H9 (cell line): ENCODE measurements around the gene CD226. TPM values are rescaled to one million over a fixed set of nuclear protein-coding genes. Genes with fewer than 3 reads are reported as not detected.

Experiments used
- DNase-seq: peaks from one replicate; pipeline ENCODE4 v3.0.0-alpha.2; 2017
- H2AFZ ChIP-seq: one replicate; pipeline ENCODE4 v1.6.1; 2013; ENCODE audit warnings: mild to moderate bottlenecking, low read length, control low read depth, moderate library complexity
- H2AK5ac ChIP-seq: 2 replicates; pipeline ENCODE4 v1.6.1; 2013; ENCODE audit warnings: low read length, control low read depth, mixed read lengths; ENCODE audit not compliant: insufficient read length
- H2BK120ac ChIP-seq: one replicate; pipeline ENCODE4 v1.6.1; 2013; ENCODE audit warnings: low read depth, mild to moderate bottlenecking, low read length, control low read depth, inconsistent platforms; ENCODE audit not compliant: poor library complexity, severe bottlenecking
- H2BK12ac ChIP-seq: 2 replicates; pipeline ENCODE4 v1.6.1; 2013; ENCODE audit warnings: low read length, control low read depth, mixed read lengths, low read depth; ENCODE audit not compliant: insufficient read length
- H2BK15ac ChIP-seq: 2 replicates; pipeline ENCODE4 v1.6.1; 2013; ENCODE audit warnings: low read depth, low read length, control low read depth
- H2BK20ac ChIP-seq: one replicate; pipeline ENCODE4 v1.6.1; 2013; ENCODE audit warnings: low read depth, mild to moderate bottlenecking, low read length, control low read depth, inconsistent platforms; ENCODE audit not compliant: poor library complexity, severe bottlenecking
- H2BK5ac ChIP-seq: 2 replicates; pipeline ENCODE4 v1.6.1; 2013; ENCODE audit warnings: low read length, control low read depth, mixed read lengths; ENCODE audit not compliant: insufficient read length
- H3K14ac ChIP-seq: 2 replicates; pipeline ENCODE4 v1.6.1; 2013; ENCODE audit warnings: low read length, control low read depth; ENCODE audit not compliant: insufficient read depth
- H3K18ac ChIP-seq: 2 replicates; pipeline ENCODE4 v1.6.1; 2013; ENCODE audit warnings: low read depth, mild to moderate bottlenecking, mixed read lengths, low read length, control low read depth; ENCODE audit not compliant: insufficient read length
- H3K23ac ChIP-seq: 2 replicates; pipeline ENCODE4 v1.6.1; 2013; ENCODE audit warnings: low read length, control low read depth, mixed read lengths, low read depth; ENCODE audit not compliant: insufficient read length
- H3K23me2 ChIP-seq: 2 replicates; pipeline ENCODE4 v1.6.1; 2013; ENCODE audit warnings: low read depth, mild to moderate bottlenecking, mixed read lengths, low read length, control low read depth; ENCODE audit not compliant: insufficient read length, poor library complexity, severe bottlenecking
- H3K27ac ChIP-seq: 2 replicates; pipeline ENCODE4 v1.5.1; 2013; ENCODE audit warnings: low read length, control low read depth, mixed read lengths, low read depth; ENCODE audit not compliant: insufficient read length
- H3K27me3 ChIP-seq: 2 replicates; pipeline ENCODE4 v1.6.1; 2013; ENCODE audit warnings: low read length, control low read depth, inconsistent platforms; ENCODE audit not compliant: insufficient read depth
- H3K4ac ChIP-seq: 2 replicates; pipeline ENCODE4 v1.6.1; 2013; ENCODE audit warnings: low read depth, mild to moderate bottlenecking, control low read depth, inconsistent platforms, low read length, moderate library complexity
- H3K4me1 ChIP-seq: 2 replicates; pipeline ENCODE4 v1.6.1; 2013; ENCODE audit warnings: low read length, control low read depth, inconsistent platforms; ENCODE audit not compliant: insufficient read depth
- H3K4me2 ChIP-seq: 2 replicates; pipeline ENCODE4 v1.6.1; 2013; ENCODE audit warnings: low read length, control low read depth, mixed read lengths; ENCODE audit not compliant: insufficient read length, insufficient read depth
- H3K56ac ChIP-seq: 2 replicates; pipeline ENCODE4 v1.6.1; 2013; ENCODE audit warnings: low read depth, mild to moderate bottlenecking, mixed read lengths, low read length, control low read depth; ENCODE audit not compliant: insufficient read length
- H3K79me1 ChIP-seq: 2 replicates; pipeline ENCODE4 v1.6.1; 2013; ENCODE audit warnings: low read depth, mild to moderate bottlenecking, moderate library complexity, low read length, control low read depth, inconsistent platforms; ENCODE audit not compliant: insufficient read depth, poor library complexity, severe bottlenecking
- H3K79me2 ChIP-seq: 2 replicates; pipeline ENCODE4 v1.6.1; 2013; ENCODE audit warnings: low read length, control low read depth, inconsistent platforms; ENCODE audit not compliant: insufficient read depth
- H3K9ac ChIP-seq: 2 replicates; pipeline ENCODE4 v1.6.1; 2013; ENCODE audit warnings: low read length, control low read depth, mixed read lengths; ENCODE audit not compliant: insufficient read length; ENCODE audit errors: extremely low read depth
- H3K9me3 ChIP-seq: one replicate; pipeline ENCODE4 v1.6.1; 2013; ENCODE audit warnings: low read depth, low read length, inconsistent platforms; ENCODE audit not compliant: control insufficient read depth
- H3T11ph ChIP-seq: one replicate; pipeline ENCODE4 v1.6.1; 2013; ENCODE audit warnings: mild to moderate bottlenecking, low read length, control low read depth, inconsistent platforms
- H4K20me1 ChIP-seq: one replicate; pipeline ENCODE4 v1.6.1; 2013; ENCODE audit not compliant: control insufficient read depth, insufficient read length, insufficient read depth
- H4K5ac ChIP-seq: 2 replicates; pipeline ENCODE4 v1.6.1; 2013; ENCODE audit warnings: low read depth, mild to moderate bottlenecking, mixed read lengths, low read length, control low read depth; ENCODE audit not compliant: insufficient read length
- H4K8ac ChIP-seq: replicated peaks from 2 replicates; pipeline ENCODE4 v1.6.1; 2013; ENCODE audit warnings: low read length, control low read depth, mixed read lengths, low read depth; ENCODE audit not compliant: insufficient read length
- H4K91ac ChIP-seq: 2 replicates; pipeline ENCODE4 v1.6.1; 2013; ENCODE audit warnings: low read depth, mild to moderate bottlenecking, moderate library complexity, mixed read lengths, low read length, control low read depth; ENCODE audit not compliant: insufficient read length
- H3K27ac Mint-ChIP-seq, 3 experiments: 2 replicates in 2 of 3; 3 replicates in 1 of 3; pipeline ENCODE4 v1.8.0; 2020 to 2021; ENCODE audit warnings: mixed read lengths in 3 of 3, mild to moderate bottlenecking in 1 of 3, moderate library complexity in 1 of 3
- H3K27me3 Mint-ChIP-seq: 2 replicates; pipeline ENCODE4 v1.8.0; 2021; ENCODE audit warnings: low read depth, mild to moderate bottlenecking, moderate library complexity, mixed read lengths
- H3K36me3 Mint-ChIP-seq, 3 experiments: 2 replicates in 2 of 3; 3 replicates in 1 of 3; pipeline ENCODE4 v1.8.0; 2020 to 2021; ENCODE audit warnings: low read depth in 3 of 3, mixed read lengths in 3 of 3; ENCODE audit not compliant: insufficient read depth in 1 of 3
- H3K4me1 Mint-ChIP-seq, 2 experiments: 2 replicates each; pipeline ENCODE4 v1.8.0; 2020; ENCODE audit warnings: mixed read lengths in 2 of 2
- H3K4me3 Mint-ChIP-seq, 2 experiments: 2 replicates in 1 of 2; 3 replicates in 1 of 2; pipeline ENCODE4 v1.8.0; 2020 to 2021; ENCODE audit warnings: mild to moderate bottlenecking in 2 of 2, mixed read lengths in 2 of 2, moderate library complexity in 1 of 2
- H3K9me3 Mint-ChIP-seq, 2 experiments: 2 replicates in 1 of 2; 3 replicates in 1 of 2; pipeline ENCODE4 v1.8.0; 2020; ENCODE audit warnings: mild to moderate bottlenecking in 2 of 2, mixed read lengths in 2 of 2, moderate library complexity in 1 of 2
- WGBS: extraction: QIAGEN DNeasy Blood & Tissue Kit; methylation state at CpG from one replicate; pipeline ENCODE4 v1.1.7; 2013; ENCODE audit warnings: missing lambda C conversion rate, low lambda C conversion rate, mixed read lengths; ENCODE audit not compliant: insufficient read length; ENCODE audit errors: extremely low coverage; 5-methylcytosine and 5-hydroxymethylcytosine counted together
- total RNA-seq: library from RNA; stranded (reverse); gene quantifications from 2 replicates; pipeline ENCODE4 v1.2.1, GENCODE V29; 2021
- TF ChIP-seq, protein P1 (sequence below): fragments of 200-600 bp; sonication (generic); conservative IDR thresholded peaks from 3 replicates; pipeline ENCODE4 v1.8.0; 2021; ENCODE audit warnings: antibody characterized with exemption, mild to moderate bottlenecking

CD226 gene
- total RNA-seq, 1 experiment from 2014 or later = not detected

DNA sequence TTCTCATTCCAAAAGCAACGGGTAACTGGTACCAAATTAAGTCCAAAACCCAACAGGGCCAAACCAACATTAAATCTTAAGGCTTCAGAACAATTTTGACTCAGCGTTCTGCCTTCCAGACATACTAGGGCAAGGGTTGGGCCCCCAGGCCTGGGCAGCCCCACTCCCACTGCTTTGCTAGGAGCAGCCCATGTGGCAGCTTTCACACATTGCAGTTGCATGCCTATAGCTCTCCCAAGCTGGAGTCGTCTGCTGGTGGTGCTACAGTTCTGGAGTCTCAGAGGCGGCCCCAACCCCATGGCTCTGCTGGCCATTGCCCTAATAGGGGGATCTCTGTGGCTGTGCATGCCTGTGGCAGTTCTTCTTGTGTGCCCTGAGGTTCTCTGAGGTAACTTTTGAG is 37.6 kb upstream of the CD226 start:
- Histone ChIP-seq H3T11ph (no peak overlapping the region), H2BK12ac (no peak overlapping the region), H4K5ac (no peak overlapping the region), H3K79me2 (no peaks in the 10 kb centered on the region), H3K4me1 (no peaks in the 10 kb centered on the region; the same call in none of the 2 replicates), H3K79me1 (no peaks in the 10 kb centered on the region), H3K56ac (no peak overlapping the region), H3K14ac (no peak overlapping the region), H3K9ac (no peak overlapping the region), H3K23ac (no peak overlapping the region), H2AFZ (no peak overlapping the region), H3K27me3 (no peaks in the 10 kb centered on the region), H3K27ac (no peak overlapping the region), H4K8ac (no peak overlapping the region), H2BK5ac (no peak overlapping the region), H4K20me1 (no peaks in the 10 kb centered on the region), H4K91ac (no peak overlapping the region), H3K4ac (no peak overlapping the region), H3K4me2 (no peak overlapping the region), H2BK15ac (no peak overlapping the region), H2AK5ac (no peak overlapping the region), H2BK20ac (no peak overlapping the region), H3K23me2 (no peaks in the 10 kb centered on the region), H3K18ac (no peak overlapping the region), H3K9me3 (no peaks in the 10 kb centered on the region), H2BK120ac (no peak overlapping the region)
- Mint-ChIP-seq H3K27me3 (no peaks in the 10 kb centered on the region), H3K36me3 (peaks cover 2 to 23% (median 3%) of the 10 kb centered on the region in 3 experiments; a peak in 4 of 7 replicates), H3K27ac (no peak overlapping the region), H3K4me1 (peaks cover 27 to 29% of the 10 kb centered on the region in 2 experiments), H3K9me3 (no peaks in the 10 kb centered on the region; a peak in 2 of 5 replicates), H3K4me3 (no peak overlapping the region)
- WGBS = no CpG with 5 or more reads among the region's 4 CpGs
- TF ChIP-seq, protein P1, sequence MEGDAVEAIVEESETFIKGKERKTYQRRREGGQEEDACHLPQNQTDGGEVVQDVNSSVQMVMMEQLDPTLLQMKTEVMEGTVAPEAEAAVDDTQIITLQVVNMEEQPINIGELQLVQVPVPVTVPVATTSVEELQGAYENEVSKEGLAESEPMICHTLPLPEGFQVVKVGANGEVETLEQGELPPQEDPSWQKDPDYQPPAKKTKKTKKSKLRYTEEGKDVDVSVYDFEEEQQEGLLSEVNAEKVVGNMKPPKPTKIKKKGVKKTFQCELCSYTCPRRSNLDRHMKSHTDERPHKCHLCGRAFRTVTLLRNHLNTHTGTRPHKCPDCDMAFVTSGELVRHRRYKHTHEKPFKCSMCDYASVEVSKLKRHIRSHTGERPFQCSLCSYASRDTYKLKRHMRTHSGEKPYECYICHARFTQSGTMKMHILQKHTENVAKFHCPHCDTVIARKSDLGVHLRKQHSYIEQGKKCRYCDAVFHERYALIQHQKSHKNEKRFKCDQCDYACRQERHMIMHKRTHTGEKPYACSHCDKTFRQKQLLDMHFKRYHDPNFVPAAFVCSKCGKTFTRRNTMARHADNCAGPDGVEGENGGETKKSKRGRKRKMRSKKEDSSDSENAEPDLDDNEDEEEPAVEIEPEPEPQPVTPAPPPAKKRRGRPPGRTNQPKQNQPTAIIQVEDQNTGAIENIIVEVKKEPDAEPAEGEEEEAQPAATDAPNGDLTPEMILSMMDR = peak; percentile 42
- peak; percentile 57 for DNase-seq
